Stimulated activated CD4-positive, alpha-beta T cell treated with anti-CD3 and anti-CD28 coated beads, TNF-alpha, amount 100 ng/mL, for 1 hour (primary cell): ENCODE data around the gene KAT2B.
A peak's percentile ranks its signal among the peaks of the same experiment; 100 is the strongest.

ENCODE experiments used
- DNase-seq, 3 donors: peaks; one replicate each; pipeline ENCODE4 v3.0.0-alpha.2; 2020; ENCODE audit warnings: low read depth in 3 of 3, low spot score in 1 of 3

The KAT2B gene

DNA sequence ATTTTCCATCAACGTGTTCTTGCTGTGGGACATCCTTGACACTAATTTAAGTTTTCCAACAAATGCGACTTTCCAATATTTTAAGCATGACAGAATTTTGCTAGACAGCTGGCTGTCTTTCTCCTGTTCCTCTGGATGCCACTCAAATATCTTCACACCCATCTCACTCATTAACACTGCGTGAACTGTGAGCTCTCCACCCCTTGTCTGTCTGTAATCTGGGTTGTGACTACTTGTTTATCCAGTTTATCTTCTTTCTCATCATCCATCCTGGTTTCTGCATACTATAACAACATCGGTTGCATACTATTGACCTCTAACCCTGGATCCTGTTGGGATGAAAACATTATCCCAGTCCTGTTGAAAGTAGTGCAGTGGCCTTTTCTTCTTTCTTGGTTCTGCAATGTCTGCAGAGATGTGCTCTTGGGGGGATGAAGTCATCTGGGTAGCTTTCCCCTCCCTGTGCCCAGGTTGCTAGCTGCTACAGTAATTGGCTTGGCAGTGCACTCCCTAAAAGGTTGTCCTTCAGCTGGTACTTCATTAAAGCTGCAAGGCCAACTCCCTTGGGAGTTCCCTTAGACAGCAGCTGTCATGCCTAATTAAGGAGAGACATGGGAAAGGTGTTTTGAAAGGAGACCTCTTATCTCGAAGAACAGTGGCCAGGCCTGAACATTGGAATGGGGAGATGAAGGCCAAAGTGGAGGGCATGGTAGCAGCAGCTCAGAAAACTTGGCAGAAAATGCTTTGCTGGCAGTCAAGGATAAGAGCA lies 24.7 kb downstream of the KAT2B start:
- no peak for DNase-seq

DNA sequence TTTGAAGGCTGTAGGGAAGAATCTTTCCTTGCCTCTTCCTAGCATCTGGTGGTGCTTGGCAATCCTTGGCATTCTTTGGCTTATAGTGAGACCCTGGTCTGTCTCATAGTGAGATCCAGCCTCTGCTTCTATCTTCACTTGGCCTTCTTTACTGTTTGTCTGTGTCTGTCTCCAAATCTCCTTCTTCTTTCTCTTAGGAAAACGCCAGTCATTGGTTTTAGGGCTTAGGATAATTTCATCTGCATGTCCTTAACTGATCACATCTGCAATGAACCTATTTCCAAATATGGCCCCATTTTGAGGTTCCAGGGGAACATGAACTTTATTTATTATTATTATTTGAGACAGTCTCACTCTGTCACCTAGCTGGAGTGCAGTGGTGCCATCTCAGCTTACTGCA lies 25.8 kb downstream of the KAT2B start:
- no peak for DNase-seq

DNA sequence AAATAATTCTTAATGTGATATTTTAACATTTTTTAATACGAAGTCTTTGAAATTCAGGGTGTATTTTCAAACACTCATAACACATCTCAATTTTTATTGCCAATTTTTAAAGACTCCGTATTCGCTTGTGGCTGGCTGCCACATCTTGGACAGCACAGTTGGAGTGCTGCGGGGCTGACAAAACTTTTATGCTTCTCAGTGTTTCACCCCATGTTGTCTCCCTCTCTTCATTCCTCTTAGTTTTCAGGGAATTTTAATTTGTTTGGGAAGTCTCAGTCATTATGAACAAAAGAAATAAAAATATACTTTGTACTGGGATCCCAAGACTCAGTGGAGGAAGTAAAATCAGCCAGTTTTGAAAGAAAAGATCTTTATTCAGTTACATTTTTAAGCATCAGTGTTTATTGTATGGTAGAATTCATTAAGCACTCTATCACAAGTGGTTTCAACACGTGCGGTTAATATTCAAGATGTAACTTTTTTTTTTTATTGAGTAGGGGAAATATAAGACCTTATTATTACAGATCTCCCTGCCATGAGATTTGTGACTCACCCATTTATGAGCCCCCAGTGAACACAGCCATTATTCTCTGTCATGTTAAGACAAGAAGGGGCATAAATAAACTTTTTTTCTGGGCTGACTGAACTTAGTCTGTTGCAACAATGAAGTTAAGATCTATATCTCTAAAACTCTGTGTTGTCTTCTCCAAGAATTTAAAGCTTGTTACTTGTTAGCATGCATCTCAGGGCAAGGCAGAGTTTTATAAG lies 26.8 kb downstream of the KAT2B start:
- DNase-seq, result no peak

DNA sequence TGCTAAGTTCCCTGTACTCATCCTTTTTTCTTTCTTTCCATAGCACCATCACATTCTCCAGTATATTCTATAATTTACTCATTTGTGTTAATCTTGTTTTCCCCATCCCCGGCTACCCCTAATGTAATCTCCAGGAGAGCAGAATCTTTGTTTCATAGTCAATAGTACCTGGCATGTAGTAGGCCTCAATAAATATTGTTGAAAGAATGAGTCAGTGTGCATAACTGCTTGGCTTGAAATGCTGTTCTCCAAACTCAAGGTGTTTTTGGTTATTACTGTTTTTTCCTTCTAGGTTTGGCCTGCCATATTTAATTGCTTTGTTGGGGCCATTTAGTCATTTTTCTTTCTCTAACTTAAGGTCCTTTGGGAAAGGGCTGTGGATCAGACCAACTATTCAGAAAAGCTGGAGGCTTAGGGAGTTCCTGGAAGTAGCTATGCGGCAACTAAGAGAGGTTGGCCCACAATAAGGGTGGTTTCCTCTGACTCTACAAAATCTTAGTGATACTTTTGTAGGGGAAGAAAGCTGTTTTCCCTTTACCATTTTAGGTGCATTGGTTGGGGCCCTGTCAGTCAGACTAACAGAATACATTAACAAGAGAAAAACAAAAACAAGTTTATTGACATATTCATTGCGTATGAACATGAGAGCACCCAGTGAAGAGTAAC lies 28.4 kb downstream of the KAT2B start:
- DNase-seq, result no peak

DNA sequence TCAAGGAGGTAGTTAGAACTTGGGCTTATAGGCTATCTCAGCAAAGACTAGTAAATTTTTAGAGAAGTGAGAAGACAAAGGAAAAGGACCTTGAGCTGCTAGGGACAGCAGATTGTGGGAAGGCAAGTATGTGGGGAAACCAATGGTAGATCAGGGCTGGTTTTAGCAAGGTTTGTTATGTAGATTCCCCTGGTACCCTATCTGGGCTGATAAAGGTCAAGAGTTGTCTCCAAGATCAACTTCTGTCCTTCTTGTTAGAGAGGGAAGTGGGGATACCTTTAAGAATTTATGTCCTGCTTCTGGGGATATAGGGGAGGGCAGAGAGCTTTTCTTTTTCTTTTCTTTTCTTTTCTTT lies 28.9 kb downstream of the KAT2B start:
- DNase-seq, result no peak

DNA sequence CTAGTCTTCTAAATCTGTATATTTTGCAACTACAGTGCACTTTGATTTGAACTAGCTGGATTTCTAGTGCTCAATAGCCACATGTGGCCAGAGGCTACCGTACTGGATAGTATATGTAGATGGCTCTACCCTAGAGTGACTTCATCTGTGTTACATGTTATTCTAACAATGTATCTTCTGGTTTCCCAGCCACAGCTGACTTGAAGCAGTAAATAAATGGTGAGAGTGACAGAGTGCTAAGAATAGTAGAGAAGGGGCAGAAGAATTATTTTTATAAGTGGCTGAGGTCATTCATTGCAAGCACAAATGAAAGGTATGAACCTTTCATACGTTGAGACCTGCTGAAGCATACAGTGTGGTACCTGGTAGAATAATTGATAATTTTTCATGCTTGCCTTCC lies 30.9 kb downstream of the KAT2B start:
- no peak for DNase-seq

DNA sequence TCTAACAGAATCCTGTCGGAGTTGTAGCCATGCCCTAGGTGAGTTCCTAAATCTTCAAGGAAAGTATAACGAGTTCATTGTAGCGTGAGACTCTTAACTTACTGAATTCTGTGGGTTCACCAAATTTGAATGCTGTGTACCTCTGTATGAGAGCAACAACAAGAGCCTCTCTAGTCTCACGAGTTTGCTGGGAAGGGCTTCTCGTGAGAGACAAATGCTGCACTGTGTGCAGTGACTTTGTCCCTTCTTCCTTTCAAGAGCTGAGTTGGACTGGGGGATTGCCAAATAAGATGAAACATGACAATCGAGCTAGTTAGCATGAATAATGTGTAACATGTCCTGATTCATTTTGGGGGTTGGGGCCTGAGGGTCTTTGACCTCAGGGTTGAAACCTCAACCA lies 32.2 kb downstream of the KAT2B start:
- DNase-seq, result no peak

DNA sequence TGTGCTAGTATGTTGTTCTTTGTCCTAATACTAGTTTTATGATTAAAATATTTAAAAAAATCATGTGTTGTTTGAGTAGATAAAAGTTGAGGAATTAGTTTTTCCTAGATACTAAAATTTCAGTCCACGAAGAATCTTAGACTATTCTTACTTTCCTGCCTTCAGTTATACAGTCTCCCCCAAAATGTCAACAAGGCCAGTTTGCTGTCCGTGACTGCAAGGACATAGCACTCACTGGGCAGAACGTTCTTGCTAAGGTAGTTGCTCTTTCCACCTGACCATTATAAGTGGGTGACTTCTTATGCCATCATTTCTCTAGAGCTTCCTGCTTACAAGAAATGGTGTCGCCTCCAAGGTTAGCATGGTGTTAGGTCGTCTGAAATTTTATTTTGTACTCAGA lies 32.8 kb downstream of the KAT2B start:
- DNase-seq, result no peak

DNA sequence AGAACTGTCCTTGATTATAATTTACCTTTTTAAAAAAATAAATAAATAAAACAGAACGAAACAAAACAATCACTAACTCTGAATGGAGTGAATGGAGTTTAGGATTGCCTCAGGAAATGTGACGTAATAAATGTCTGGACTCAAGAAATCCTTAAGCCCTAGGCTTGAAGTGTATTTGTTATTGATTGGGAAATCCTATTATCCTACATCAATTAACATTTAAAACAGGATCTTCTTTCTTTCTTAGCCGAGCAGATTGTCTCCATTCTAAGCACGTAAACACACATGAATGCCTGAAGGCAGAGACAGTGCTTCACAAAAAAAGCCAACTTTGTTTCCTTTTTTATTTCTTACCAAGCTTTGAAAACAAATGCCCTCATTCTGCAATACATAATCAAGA lies 33.4 kb downstream of the KAT2B start:
- DNase-seq, result no peak

DNA sequence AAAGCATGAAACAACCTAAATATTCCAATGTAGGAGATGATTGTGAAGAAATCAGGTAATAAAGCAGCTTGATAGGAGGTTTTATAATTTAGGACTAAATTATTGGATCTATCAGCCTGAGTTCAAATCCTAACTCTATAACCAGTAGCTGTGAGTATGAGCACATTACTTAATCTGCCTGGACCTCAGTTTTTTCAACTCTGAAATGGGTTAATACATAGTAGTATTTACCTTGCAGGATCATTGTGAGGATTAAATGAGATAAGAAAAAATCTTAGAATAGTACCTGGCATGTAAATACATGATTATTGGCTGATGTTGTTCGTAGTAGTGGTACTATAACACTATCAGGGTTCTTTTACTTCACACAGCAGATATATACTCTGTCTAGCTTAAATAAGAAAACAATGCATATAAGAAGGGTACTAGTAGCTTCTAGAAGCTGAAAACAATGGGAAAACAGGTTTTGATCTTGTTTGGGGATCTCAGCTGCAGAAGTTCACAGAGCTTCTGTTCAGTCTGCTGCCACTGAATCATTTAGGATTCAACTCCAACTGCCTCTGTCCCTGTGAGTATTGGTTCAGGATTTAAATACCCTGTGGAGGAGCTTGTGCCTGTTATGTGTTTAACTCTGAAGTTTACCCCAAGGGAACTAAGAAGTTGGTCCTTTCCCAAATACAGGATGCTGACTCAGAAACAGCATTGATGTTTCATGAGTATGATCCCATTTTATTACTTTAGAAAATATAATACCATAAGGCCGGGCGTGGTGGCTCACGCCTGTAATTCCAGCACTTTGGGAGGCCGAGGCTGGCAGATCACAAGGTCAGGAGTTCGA lies 34.2 kb downstream of the KAT2B start:
- no peak for DNase-seq

DNA sequence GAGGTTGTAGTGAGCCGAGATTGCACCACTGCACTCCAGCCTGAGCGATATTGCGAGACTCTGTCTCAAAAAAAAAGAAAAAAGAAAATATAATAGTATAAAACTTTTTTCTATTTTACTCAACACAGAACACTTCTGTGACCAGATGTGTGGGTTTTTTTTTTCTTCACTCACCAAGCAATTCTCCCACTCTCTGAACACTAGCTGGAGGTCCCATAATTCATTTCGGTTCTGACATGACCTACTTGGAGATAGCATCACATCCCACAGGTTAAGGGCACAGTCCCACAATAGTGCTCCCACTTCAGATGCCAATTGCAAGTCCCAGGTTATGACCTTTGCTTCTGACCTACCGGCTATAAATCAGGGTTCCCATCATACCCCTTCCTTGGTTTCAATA lies 35.0 kb downstream of the KAT2B start:
- DNase-seq, result no peak

DNA sequence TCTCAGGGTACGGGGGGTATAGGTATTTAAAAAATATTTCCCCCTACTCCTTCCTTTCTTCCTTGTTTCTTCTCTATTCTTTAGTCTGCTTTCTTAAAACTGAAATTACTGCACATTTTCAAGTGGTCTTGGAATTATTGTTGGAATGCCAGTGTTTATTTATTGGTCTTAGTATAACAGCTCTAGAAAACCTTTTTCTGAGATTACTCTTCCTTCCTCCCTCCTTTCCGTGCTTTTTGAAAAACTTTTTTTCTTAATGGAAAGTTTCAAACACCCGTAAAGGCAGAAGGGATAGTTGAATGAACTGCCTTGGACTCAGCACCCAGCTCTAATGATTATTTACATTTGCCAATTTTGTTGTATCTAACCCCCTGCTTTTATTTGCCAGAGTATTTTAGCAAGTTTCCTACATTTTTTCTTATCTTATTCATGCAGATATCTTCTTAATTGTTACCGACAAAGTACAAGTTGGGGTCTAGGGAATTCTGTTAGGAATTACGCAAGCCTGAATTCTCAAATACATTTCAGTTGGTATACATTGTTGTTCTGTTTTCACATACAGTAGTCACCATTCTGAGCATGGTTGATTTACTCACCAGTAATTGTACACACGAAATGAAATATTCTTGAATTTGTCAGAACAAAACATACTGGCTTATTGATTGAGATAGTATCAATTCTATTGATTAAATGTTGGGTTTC lies 36.2 kb downstream of the KAT2B start:
- no peak for DNase-seq

DNA sequence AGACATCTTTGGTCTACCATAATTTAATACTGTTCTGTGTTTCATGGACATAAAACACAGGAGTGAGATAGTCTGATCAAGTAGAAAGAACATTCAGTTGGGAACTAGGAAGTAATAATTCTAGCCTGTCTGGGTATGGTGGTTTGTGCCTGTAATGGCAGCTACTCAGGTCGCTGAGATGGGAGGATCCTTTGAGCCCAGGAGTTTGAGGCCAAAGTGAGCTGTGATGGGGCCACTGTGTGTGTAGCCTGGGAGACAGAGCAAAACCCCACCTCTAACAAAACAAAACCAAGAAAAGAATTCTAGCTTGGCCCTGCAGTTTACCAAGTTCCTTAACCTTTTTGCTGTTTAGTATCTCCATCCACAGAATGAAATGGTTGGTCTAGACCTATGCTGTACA lies 36.8 kb downstream of the KAT2B start:
- DNase-seq, result no peak

DNA sequence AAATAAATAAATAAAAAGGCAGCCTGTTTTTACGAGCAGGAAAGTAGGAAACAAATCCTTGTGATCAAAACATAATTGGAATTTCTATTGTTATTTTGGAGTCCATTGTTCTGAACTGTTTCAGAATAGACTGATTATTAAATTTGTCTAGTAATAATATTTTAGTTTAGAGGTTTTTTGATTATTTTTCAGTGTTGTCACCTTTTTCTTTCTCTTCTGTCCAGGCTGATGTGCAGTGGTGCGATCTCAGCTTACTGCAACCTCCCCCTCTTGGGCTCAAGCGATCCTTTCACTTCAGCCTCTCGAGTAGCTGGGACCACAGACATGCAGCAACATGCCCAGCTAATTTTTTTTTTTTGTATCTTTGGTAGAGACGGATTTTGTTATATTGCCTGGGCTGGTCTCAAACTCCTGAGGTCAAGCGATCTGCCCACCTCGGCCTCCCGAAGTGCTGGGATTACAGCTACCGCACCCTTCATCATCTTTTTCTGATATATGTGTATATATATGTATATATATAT lies 38.0 kb downstream of the KAT2B start:
- DNase-seq, result no peak

DNA sequence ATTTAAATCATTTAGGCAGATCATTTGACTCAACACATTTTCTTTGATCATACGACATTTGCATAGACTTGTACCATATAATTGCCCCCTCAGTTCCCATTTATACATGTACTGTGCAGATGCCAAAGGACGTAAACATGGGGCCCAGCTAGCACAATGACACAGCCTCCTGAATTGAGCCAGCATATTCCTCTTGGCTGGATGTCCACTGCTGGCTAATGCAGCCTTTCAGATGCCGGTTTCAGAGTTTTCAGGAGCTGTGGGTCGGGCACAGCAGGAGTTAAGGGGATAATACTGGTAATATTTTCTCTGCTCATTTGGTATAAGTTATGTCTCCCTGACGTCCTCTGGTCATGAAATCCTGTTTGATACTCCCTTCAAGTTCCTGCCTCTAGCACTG lies 39.4 kb downstream of the KAT2B start:
- DNase-seq, result no peak

DNA sequence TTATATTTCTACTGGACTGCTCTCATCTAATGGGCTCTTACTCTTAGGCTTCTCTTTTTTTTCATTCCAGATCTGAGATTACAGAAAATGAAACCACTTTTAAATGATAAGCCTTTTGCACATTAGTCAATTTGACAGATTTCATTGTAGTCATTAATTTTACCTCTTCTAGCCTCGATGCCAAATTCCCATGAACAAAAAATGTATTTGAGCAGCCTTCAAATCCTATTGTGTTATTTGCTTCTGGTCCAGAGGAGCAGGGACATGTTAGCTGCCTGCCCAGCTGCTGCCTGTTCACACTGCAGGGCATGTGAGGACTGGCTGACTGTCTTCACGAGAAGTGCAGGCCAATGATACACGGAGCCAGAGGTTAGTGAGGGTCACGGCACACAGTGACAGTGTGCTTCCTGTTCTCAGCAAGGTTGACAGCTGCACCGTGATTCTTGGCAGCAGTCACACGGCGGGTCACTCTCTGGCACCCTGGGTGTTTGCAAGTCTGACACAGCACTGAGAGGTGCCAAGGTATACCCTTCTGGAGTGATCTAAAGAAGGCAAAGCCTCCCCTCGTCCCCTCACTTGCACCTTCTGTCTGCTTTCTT lies 40.8 kb downstream of the KAT2B start:
- DNase-seq, result peak in 1 of 3 donors; percentile 2

DNA sequence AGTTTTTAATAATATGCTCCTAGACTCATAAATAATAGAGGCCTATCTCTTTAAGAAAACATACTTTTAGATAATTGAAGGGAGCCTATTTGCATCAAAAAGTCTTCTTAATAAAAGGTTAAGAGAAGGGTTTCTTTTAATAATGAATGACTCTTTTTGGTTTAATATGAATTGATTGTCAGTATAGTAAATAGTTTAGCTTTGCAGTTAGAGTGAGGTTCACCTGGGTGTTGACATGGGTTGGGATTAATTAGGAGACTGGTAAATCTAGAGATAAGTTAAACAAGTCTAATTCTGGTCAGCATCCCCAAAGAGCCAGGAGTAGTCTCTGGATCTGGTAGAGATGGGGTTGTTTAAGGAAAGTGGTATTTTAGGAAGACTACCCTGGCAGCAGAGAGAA lies 43.0 kb downstream of the KAT2B start:
- no peak for DNase-seq

DNA sequence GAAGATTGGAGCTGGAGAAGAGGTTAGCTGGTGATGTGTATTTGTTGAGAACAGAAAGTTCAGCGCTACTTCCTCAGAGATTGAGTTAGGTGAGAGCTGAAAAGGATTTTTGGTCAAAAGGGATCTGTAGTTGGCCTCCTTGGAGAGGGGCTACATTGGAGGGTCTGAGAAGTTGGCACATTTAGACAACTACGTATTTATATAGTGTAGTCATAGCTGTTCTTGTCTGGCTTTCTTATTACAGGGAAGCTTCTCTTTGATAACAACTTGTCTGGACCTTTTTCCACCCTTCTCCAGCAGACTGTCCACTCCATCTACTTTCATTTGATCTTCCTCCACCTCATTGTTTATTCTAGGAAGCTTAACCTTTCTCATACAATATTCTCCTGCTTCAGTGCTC lies 43.7 kb downstream of the KAT2B start:
- no peak for DNase-seq

DNA sequence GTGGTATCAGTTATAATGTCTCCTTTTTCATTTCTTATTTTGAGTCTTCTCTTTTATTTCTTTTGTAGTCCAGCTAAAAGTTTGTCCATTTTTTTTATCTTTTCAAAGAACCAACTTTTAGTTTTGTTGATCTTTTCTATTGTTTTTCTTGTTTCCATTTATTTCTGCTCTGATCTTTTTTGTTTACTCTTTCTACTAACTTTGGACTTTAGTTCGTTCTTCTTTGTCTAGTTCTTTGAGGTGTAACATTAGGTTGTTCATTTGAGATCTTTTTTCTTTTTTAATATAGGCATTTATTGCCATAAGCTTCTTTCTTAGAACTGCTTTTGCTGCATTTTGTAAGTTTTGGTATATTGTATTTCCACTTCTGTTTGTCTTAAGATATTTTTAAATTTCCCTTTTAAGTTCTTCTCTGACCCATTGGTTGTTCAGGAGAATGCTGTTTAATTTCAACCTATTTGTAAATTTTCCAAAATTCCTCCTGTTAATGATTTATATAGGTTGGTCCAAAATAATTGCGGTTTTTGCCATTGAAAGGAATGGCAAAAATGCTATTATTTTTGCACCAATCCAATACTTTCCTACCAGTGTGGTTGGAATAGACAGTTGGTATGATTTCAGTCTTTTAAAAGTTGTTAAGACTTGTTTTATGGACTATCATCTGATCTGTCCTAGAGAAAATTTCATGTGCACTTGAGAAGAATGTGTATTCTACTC lies 51.2 kb downstream of the KAT2B start:
- no peak for DNase-seq

DNA sequence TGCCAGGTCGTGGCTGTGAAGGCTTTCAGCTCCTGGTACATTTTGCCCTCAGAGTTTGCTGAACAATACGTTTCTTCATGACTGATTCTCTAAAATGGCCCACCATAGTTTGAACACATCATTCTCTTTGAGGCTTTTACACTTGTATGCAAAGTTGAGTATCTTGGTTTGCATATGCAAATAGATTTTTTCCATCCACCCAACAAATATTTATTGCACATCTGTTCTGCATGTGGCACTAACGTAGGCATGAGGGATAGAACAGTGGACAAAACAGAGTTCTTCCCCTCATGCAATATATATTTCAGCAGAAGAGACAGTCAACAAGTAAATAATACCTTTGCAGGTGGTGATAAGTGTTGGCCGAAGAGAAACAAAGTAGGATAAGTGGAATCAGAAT lies 55.2 kb downstream of the KAT2B start:
- DNase-seq, result no peak
